Stomach (tissue), 4 donors: ENCODE results near the gene EIF1AD.

ENCODE experiments used
- POLR2A ChIP-seq, 4 donors: fragments of 450-650 bp; IDR thresholded peaks; one replicate each; pipeline ENCODE4 v1.6.1; 2016; ENCODE audit warnings: antibody characterized with exemption in 4 of 4, control low read depth in 2 of 4, mild to moderate bottlenecking in 1 of 4, moderate library complexity in 1 of 4
- TF ChIP-seq, protein P1 (sequence below), 7 experiments: fragments of 450-650 bp in 4 of 7; fragments of 200-600 bp in 3 of 7; sonication (generic) in 3 of 7; IDR thresholded peaks; one replicate each; pipeline ENCODE4 v1.5.1; 2016 to 2019; ENCODE audit warnings: antibody characterized with exemption in 7 of 7, control low read depth in 2 of 7, mild to moderate bottlenecking in 1 of 7

DNA sequence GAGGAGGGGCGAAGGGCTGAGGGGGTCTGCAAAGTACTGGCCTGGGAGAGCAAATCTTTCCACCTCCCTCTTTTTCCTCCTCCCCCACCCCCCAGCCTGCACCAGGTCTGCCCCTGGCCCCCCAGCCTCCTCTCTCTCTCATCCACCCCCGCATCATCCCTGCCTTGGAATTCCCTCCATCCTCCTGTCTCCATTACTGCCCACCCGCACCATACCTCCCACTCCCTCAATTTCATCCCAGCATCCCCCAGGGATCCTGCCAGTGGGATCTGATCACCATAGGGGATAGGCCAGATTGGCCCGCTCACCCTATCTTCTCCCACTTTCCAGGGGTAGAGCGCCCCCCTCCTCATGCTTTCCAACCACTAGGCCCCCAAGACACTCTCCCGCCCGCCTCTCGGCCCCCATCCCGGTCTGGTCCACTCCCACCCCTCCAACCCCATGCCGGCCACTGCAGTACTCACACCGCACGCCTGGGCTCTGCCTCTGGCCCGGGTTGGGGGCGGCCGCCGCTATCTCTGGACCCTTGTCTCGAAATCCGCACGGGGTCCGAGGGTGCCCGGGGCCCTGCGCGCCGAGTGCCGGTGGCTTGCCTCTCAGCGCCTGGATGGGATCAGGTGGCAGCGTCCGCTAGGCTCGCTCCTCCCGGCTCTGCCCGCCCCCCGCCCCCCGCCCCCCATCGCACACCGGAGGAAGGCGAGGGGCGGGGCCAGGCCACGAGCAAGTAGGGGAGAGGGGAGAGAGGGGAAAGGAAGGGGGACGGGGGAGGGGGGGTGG, 46.8 kb upstream of the EIF1AD start, which contains the start of gene GAL3ST3:
- no peak for TF ChIP-seq POLR2A (IDR thresholded peaks at IDR 0.05)
- TF ChIP-seq, protein P1, sequence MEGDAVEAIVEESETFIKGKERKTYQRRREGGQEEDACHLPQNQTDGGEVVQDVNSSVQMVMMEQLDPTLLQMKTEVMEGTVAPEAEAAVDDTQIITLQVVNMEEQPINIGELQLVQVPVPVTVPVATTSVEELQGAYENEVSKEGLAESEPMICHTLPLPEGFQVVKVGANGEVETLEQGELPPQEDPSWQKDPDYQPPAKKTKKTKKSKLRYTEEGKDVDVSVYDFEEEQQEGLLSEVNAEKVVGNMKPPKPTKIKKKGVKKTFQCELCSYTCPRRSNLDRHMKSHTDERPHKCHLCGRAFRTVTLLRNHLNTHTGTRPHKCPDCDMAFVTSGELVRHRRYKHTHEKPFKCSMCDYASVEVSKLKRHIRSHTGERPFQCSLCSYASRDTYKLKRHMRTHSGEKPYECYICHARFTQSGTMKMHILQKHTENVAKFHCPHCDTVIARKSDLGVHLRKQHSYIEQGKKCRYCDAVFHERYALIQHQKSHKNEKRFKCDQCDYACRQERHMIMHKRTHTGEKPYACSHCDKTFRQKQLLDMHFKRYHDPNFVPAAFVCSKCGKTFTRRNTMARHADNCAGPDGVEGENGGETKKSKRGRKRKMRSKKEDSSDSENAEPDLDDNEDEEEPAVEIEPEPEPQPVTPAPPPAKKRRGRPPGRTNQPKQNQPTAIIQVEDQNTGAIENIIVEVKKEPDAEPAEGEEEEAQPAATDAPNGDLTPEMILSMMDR (IDR thresholded peaks at IDR 0.05): no peak
